NCI-H2107 treated with DMSO at 0.1 percent for 48 hours (cell line): Measurements from ENCODE around the gene MRPL54.

Experiments used
- DNase-seq: peaks from one replicate; lab custom pipeline; 2025; ENCODE audit not compliant: unreplicated experiment; lab: John Stamatoyannopoulos, UW

The MRPL54 gene

DNA sequence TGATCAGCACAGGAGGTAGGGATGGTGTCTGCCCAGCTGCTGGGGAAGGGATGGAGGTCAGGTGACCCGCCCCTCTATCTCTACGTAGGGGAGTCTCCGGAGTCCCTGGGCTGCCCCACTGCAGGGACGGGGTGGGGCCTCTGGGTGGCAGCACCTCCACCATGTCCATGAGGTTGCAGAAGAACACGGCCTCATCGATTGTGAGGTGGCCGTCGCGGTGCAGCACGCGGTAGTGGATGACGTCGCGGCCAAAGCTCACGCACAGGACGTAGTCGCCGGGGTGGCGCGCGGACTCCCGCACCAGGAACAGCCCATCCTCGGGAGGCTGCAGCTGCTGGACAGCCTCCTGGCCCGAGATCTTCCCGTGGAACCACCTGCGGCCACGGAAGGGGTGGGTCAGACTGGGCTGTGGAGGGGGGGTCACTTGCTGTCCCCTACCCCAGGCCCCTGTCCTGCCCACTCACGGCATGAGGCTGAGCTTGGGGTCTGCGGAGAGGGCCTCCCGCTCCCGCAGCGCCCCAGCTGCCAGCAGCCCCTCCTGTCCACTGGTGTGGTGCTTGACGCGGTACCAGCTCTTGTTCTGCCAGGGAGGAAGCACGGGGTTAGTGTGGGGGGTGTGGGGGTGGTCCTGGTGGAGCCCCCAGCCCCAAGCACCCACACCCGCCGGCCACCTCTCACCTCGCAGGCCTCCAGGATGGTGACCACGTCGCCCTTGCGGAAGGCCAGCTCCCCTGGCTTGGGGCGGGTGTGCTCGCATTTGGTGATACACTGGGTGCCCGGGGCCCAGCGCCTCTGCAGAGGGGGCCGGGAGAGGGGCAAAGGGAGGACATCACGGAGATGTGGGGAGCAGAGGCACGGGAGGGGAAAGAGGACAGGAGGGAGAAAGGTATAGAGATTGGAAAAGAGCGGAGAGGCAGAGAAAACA lies 21.4 kb downstream of the MRPL54 start:
- DNase-seq: no peak

GRCh38 chr19:3784607-3785450 lies 22.3 kb downstream of the MRPL54 start:
- no peak for DNase-seq

GRCh38 chr19:3785451-3785937 lies 23.0 kb downstream of the MRPL54 start:
- DNase-seq: no peak

- DNase-seq: no peak
These were observed 23.7 kb downstream of the MRPL54 start, which contains the start of gene MATK for GRCh38 chr19:3785938-3786824. Gene MATK (minus strand): TSS chr19:3786381. CDS start chr19:3785135, 1,246 bp downstream.

- no peak for DNase-seq
These were observed 26.7 kb downstream of the MRPL54 start for GRCh38 chr19:3788996-3789778.

DNA sequence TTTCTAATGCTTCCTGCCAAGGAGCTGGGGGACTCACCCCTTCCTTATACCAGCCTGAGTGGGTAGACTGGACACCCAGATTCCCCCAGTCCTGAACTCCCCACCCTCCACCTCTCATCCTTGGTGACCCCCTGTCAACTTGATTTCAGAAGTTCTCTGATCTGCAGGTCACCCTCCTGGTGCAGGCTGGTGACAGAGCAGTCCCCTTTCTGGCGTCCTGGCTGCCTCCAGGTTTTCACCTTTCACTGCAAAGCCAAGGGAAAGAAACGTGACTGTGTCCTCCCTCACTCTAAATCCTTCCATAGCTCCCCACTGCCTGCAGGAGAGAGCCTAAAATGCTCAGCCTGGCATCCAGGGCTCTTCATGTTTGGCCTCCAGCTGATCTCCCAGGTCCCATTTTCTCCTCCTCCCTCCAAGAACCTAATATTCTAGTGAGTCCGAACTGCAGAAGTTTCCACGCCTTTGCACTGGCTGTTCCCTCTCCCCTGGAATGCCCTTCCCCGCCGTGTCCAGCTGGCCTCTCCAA lies 27.8 kb downstream of the MRPL54 start:
- DNase-seq: no peak

DNA sequence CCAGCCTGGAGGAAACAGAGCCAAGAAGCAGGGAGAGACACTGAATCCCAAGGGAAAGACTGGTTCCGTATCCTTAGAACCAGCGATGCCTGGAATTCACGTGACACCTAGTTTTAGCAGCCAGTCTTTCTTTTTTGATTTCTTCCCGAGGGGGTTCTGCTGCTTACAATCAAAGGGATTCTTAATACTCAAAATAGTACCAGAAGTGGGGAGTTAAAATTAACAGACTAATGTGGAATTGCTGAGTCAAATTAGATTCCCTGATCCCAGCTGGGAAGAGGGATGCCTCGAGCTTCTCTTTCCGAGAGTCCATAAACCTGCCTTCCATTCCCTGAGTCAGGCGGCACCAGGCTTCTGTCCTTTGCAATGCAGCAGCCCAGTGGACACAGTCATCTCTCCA lies 28.5 kb downstream of the MRPL54 start:
- no peak for DNase-seq

GRCh38 chr19:3792114-3792513 lies 29.6 kb downstream of the MRPL54 start:
- DNase-seq: no peak

GRCh38 chr19:3793799-3794198 lies 31.3 kb downstream of the MRPL54 start:
- no peak for DNase-seq

DNA sequence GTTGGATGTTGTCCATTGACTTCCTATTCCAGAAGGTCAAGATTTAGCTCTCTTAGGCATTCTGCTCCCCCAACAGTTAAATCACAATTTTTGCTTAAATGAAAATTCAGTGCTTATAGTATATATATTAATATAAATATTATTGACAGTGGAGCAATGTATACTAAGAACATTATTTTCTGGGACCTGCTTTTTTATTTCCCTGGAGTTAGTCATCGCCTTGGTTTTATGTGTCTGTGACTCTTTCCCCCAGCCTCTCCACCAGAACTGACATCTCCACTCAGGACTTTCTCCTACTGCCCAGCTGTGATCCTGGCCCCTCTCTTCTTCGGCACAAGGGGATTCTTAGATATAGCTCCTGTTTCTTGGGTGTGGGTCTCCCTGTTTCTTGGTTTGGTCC lies 33.9 kb downstream of the MRPL54 start:
- DNase-seq: no peak

- DNase-seq: no peak
These were observed 35.7 kb downstream of the MRPL54 start for GRCh38 chr19:3798137-3798536.

DNA sequence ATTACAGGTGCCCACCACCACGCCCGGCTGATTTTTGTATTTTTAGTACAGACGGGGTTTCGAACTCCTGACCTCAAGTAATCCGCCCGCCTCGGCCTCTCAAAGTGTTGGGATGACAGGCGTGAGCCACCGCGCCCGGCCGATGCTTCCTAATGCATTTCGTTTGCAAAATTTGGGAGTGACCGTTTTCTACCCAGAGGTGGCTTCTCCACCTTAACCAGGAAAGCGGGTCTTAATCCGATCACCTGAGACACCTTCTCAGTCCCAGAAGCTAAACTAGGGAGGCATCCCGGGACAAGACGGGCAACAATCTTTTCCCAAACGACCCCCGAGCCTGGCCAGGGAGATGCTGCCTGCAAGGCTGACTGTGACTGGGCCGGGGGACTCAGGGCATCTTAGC lies 38.5 kb downstream of the MRPL54 start:
- no peak for DNase-seq

DNA sequence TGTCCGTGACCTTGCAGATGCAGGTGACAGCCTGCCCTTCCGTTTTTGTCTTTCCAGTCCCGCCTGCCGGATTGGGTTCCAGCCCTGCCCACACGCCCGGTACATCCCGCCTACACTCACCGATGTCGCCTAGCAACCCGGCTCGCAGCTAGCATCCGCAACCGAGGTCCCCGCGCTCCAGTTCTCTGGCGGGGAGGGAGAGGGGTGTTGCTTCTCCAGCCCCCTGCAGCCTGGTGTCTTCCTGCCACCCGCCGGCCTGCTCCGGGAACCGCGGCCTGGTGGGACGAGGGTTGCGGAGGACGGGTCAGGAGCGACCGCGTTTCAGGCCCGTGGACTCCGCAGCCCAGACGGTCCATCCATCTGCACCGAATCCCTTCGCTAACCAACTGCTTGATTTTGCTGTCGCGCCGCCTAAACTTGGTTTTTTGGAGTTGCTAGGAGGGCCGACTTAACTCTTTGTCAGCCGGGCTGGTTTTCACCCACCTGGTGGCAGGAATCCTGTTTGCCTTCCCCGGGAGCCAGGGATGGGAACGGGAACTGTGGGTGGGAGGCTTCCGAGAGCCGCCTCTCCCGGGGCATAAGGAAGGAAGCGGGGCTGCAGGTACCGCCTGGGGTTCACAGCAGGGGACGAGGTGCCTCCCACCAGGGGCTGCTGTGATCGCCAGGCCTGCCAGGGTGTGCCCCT lies 39.1 kb downstream of the MRPL54 start:
- DNase-seq: peak; percentile 18

DNA sequence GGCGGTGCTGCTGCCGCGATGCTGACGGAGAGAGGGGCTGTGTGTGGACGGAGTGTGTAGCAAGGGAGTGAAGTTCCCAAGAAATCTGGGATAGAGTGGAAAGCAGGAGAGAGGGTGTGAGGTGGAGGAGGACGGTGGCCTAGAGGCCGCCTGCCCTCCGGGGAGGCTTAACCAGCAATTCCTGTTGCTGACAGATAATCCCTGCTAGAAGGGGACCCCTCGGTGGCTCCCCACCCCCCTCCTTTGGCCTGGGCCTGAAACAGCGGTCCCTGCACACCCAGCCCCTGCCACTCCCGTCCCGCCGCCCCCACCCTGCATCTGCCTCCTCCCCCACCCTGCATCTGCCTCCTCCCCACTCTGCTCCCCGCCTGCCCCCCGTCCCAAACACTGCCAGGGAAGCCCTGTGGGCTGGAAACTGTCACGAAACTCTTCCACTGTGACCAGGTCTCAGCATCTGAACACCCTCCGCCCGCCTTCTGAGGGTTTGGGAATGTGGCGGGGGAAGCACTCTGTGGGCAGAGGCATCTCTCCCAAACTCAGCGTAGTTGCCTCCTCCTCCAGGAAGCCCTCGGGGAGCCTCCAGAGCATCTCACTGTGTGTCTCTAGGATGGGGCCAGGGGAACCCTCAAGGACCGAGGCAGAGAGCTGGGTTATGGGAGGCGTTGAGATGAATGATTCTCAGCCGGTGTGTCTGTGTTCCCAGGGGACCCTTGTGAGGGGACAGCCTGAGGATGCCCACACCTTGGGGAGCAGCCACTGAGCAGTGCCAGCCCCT lies 40.8 kb downstream of the MRPL54 start:
- no peak for DNase-seq

GRCh38 chr19:3803986-3804385 lies 41.5 kb downstream of the MRPL54 start:
- no peak for DNase-seq

GRCh38 chr19:3804429-3804828 lies 41.9 kb downstream of the MRPL54 start:
- DNase-seq: no peak

- no peak for DNase-seq
These were observed 43.4 kb downstream of the MRPL54 start for GRCh38 chr19:3805859-3806258.

GRCh38 chr19:3807131-3807480 lies 44.6 kb downstream of the MRPL54 start:
- no peak for DNase-seq
